Chondrocyte (in vitro differentiated cells): Measurements from ENCODE around the gene TRAPPC10. TPM values are rescaled to one million over a fixed set of nuclear protein-coding genes. Genes with fewer than 3 reads are reported as not detected.

Experiments
- DNase-seq: peaks from one replicate; pipeline ENCODE4 v3.0.0; 2021; ENCODE audit warnings: mixed read lengths, low spot score
- H3K27ac Mint-ChIP-seq: one replicate; pipeline ENCODE4 v1.8.0; 2021; ENCODE audit warnings: mild to moderate bottlenecking, moderate library complexity, mixed read lengths; ENCODE audit not compliant: unreplicated experiment
- H3K27me3 Mint-ChIP-seq: 2 replicates; pipeline ENCODE4 v1.8.0; 2021; ENCODE audit warnings: low read depth, mixed read lengths
- H3K36me3 Mint-ChIP-seq: 2 replicates; pipeline ENCODE4 v1.8.0; 2021; ENCODE audit warnings: low read depth, mixed read lengths
- H3K4me1 Mint-ChIP-seq: 2 replicates; pipeline ENCODE4 v1.8.0; 2021; ENCODE audit warnings: low read depth, mild to moderate bottlenecking, mixed read lengths
- H3K4me3 Mint-ChIP-seq: one replicate; pipeline ENCODE4 v1.8.0; 2021; ENCODE audit warnings: mild to moderate bottlenecking, moderate library complexity, mixed read lengths; ENCODE audit not compliant: unreplicated experiment
- H3K9me3 Mint-ChIP-seq: 2 replicates; pipeline ENCODE4 v1.8.0; 2021; ENCODE audit warnings: low read depth, mixed read lengths
- total RNA-seq: library from RNA; stranded (reverse); gene quantifications from 3 replicates; pipeline ENCODE4 v1.2.1, GENCODE V29; 2021
- TF ChIP-seq, protein P1 (sequence below): fragments of 200-600 bp; sonication (generic); IDR thresholded peaks from 2 replicates; pipeline ENCODE4 v1.5.0; 2021; ENCODE audit warnings: antibody characterized with exemption, mild to moderate bottlenecking, moderate library complexity

TRAPPC10 gene
- total RNA-seq, 1 donor from 2014 or later, result 31.0 TPM

DNA sequence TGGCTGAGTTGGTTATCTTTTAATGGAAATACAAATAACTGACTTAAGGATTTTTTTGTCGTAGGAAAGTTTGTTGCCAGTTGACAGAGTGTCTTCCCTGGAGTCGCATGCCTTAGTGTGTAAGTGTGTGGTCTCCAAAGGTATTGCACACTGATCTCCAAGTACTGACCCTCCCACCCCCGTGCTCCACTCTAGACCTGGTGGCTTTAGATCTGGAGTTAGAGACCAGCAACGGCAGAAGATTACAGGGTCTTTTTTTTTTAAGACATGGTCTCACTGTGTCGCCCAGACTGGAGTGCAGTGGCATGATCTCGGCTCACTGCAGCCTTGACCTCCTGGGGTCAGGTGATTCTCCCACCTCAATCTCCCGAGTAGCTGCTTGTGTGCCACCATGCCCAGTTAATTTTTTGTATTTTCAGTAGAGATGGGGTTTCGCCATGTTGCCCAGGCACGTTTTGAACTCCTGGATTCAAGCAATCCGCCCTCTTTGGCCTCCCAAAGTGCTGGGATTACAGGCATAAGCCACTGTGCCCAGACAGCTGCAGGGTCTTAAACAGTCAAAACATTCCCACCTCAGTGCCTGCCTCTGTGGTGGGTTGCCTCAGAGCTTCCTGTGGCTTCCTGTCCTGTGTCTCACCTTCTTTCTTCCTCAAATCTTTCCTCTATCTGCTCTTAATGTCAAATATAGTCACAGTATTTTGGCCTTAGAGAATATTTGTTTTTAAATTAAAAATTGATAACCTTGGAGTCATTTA, 6.9 kb downstream of the TRAPPC10 start:
- no peaks in the 10 kb centered on the region for H3K27me3 Mint-ChIP-seq
- no peak overlapping the region for H3K4me3 Mint-ChIP-seq
- no peak for DNase-seq
- TF ChIP-seq, protein P1, sequence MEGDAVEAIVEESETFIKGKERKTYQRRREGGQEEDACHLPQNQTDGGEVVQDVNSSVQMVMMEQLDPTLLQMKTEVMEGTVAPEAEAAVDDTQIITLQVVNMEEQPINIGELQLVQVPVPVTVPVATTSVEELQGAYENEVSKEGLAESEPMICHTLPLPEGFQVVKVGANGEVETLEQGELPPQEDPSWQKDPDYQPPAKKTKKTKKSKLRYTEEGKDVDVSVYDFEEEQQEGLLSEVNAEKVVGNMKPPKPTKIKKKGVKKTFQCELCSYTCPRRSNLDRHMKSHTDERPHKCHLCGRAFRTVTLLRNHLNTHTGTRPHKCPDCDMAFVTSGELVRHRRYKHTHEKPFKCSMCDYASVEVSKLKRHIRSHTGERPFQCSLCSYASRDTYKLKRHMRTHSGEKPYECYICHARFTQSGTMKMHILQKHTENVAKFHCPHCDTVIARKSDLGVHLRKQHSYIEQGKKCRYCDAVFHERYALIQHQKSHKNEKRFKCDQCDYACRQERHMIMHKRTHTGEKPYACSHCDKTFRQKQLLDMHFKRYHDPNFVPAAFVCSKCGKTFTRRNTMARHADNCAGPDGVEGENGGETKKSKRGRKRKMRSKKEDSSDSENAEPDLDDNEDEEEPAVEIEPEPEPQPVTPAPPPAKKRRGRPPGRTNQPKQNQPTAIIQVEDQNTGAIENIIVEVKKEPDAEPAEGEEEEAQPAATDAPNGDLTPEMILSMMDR, result no peak
- peaks cover 54% of the 10 kb centered on the region for H3K4me1 Mint-ChIP-seq
- H3K27ac Mint-ChIP-seq, result peak overlapping the region; percentile 22
- H3K36me3 Mint-ChIP-seq, result no peaks in the 10 kb centered on the region
- H3K9me3 Mint-ChIP-seq, result no peaks in the 10 kb centered on the region

GRCh38 chr21:44019568-44019958, 7.5 kb downstream of the TRAPPC10 start:
- no peak for DNase-seq
- TF ChIP-seq, protein P1, result no peak
- peak overlapping the region; percentile 22 for H3K27ac Mint-ChIP-seq
- no peaks in the 10 kb centered on the region for H3K9me3 Mint-ChIP-seq
- no peaks in the 10 kb centered on the region for H3K27me3 Mint-ChIP-seq
- peaks cover 52% of the 10 kb centered on the region for H3K4me1 Mint-ChIP-seq
- no peak overlapping the region for H3K4me3 Mint-ChIP-seq
- no peaks in the 10 kb centered on the region for H3K36me3 Mint-ChIP-seq

GRCh38 chr21:44020551-44020950, 8.4 kb downstream of the TRAPPC10 start:
- no peak for DNase-seq
- TF ChIP-seq, protein P1, result no peak
- H3K36me3 Mint-ChIP-seq, result no peaks in the 10 kb centered on the region
- H3K4me1 Mint-ChIP-seq, result peaks cover 54% of the 10 kb centered on the region
- H3K4me3 Mint-ChIP-seq, result no peak overlapping the region
- H3K27ac Mint-ChIP-seq, result no peak overlapping the region
- no peaks in the 10 kb centered on the region for H3K27me3 Mint-ChIP-seq
- no peaks in the 10 kb centered on the region for H3K9me3 Mint-ChIP-seq

- no peak overlapping the region for H3K4me3 Mint-ChIP-seq
- TF ChIP-seq, protein P1, result no peak
- no peaks in the 10 kb centered on the region for H3K9me3 Mint-ChIP-seq
- H3K27ac Mint-ChIP-seq, result peak overlapping the region; percentile 7
- no peaks in the 10 kb centered on the region for H3K36me3 Mint-ChIP-seq
- H3K4me1 Mint-ChIP-seq, result peaks cover 54% of the 10 kb centered on the region
- no peak for DNase-seq
- H3K27me3 Mint-ChIP-seq, result no peaks in the 10 kb centered on the region
Measured at GRCh38 chr21:44021064-44021463, 9.0 kb downstream of the TRAPPC10 start.

GRCh38 chr21:44024257-44024656, 12.1 kb downstream of the TRAPPC10 start:
- no peaks in the 10 kb centered on the region for H3K9me3 Mint-ChIP-seq

More at GRCh38 chr21:44024257-44024656, 12.1 kb downstream of the TRAPPC10 start:
- Mint-ChIP-seq H3K36me3 (no peaks in the 10 kb centered on the region), H3K27me3 (no peaks in the 10 kb centered on the region), H3K4me3 (no peak overlapping the region), H3K27ac (no peak overlapping the region), H3K4me1 (peaks cover 49% of the 10 kb centered on the region)
- DNase-seq, result no peak
- TF ChIP-seq, protein P1, result no peak
